GM18909 (cell line): ENCODE data around the gene EIF2S3.

Experiments
- ATAC-seq: cut with Tn5 transposase; IDR thresholded peaks from one replicate; pipeline ENCODE4 v1.9.1; 2021; ENCODE audit warnings: mild to moderate bottlenecking; ENCODE audit not compliant: unreplicated experiment, poor library complexity

The EIF2S3 gene

GRCh38 chrX:24124244-24124799 lies 69.6 kb downstream of the EIF2S3 start:
- ATAC-seq, result no peak

- no peak for ATAC-seq
Measured at GRCh38 chrX:24125028-24125612, 70.4 kb downstream of the EIF2S3 start.
